HepG2 (cell line): ENCODE measurements around the gene HSP90AB1. TPM values are rescaled to one million over a fixed set of nuclear protein-coding genes. Genes with fewer than 3 reads are reported as not detected.

Experiments used
- BCL6 ChIP-seq: IDR thresholded peaks from 2 replicates; pipeline ENCODE4 v1.6.1; 2016; ENCODE audit warnings: missing genetic modification reagents, missing compliant biosample characterization
- KDM3A ChIP-seq: IDR thresholded peaks from 2 replicates; pipeline ENCODE4 v1.6.1; 2018; ENCODE audit warnings: low read depth, missing compliant biosample characterization
- LCORL ChIP-seq, 2 experiments: fragments of 450-650 bp in 1 of 2; sonication (generic) in 1 of 2; formaldehyde crosslinking in 1 of 2; IDR thresholded peaks; 2 replicates each; pipeline versions ENCODE4 v1.5.0 to v1.6.1; 2017 to 2020; ENCODE audit warnings: antibody characterized with exemption in 1 of 2, missing genetic modification reagents in 1 of 2
- SMAD9 ChIP-seq: sonication (generic); formaldehyde crosslinking; IDR thresholded peaks from 2 replicates; pipeline ENCODE4 v1.5.1; 2020; ENCODE audit warnings: mild to moderate bottlenecking, missing genetic modification reagents
- TGIF2 ChIP-seq: IDR thresholded peaks from 2 replicates; pipeline ENCODE4 v1.6.1; 2016; ENCODE audit warnings: control low read depth, missing compliant biosample characterization
- ZNF468 ChIP-seq: sonication (generic); formaldehyde crosslinking; IDR thresholded peaks from 2 replicates; pipeline ENCODE4 v1.8.0; 2022; ENCODE audit warnings: mild to moderate bottlenecking, moderate library complexity, missing genetic modification reagents
- ZNF615 ChIP-seq: sonication (generic); formaldehyde crosslinking; IDR thresholded peaks from 2 replicates; pipeline ENCODE4 v1.5.0; 2020; ENCODE audit warnings: mild to moderate bottlenecking, missing genetic modification reagents, borderline replicate concordance
- ZNF619 ChIP-seq: sonication (generic); formaldehyde crosslinking; IDR thresholded peaks from 2 replicates; pipeline ENCODE4 v1.4.0; 2020; ENCODE audit warnings: mild to moderate bottlenecking, missing genetic modification reagents
- ZNF644 ChIP-seq: IDR thresholded peaks from 2 replicates; pipeline ENCODE4 v1.6.1; 2016; ENCODE audit warnings: low read depth
- ZNF83 ChIP-seq: sonication (generic); formaldehyde crosslinking; IDR thresholded peaks from 2 replicates; pipeline ENCODE4 v1.4.0; 2020; ENCODE audit warnings: missing genetic modification reagents, mild to moderate bottlenecking, borderline replicate concordance
- polyA plus RNA-seq, 8 experiments: library from polyadenylated mRNA; depleted of rRNA in 3 of 8; stranded (reverse) in 7 of 8; unstranded in 1 of 8; fragments of >200 nt; fragmentation: Illumina TruSeq in 4 of 8; extraction: Trizol in 4 of 8; gene quantifications; 2 replicates each; pipeline versions ENCODE4 v1.2.1 to v1.2.3, GENCODE V29; 2011 to 2016; ENCODE audit warnings: low read depth in 4 of 8, missing spikeins in 1 of 8, mixed read lengths in 1 of 8; ENCODE audit not compliant: insufficient read depth in 1 of 8
- total RNA-seq, 5 experiments: library from RNA; depleted of rRNA; stranded (reverse); fragments of >200 nt; fragmentation: Illumina TruSeq; extraction: Trizol; gene quantifications; 2 replicates each; pipeline ENCODE4 v1.2.3, GENCODE V29; 2016; ENCODE audit warnings: low read depth in 1 of 5
- TF ChIP-seq, protein P1 (sequence below): sonication (generic); formaldehyde crosslinking; IDR thresholded peaks from 2 replicates; pipeline ENCODE4 v1.8.1; 2023; ENCODE audit warnings: mild to moderate bottlenecking, missing genetic modification reagents, borderline replicate concordance
- TF ChIP-seq, protein P2 (sequence below): sonication (generic); formaldehyde crosslinking; IDR thresholded peaks from 2 replicates; pipeline ENCODE4 v1.5.0; 2020; ENCODE audit warnings: missing genetic modification reagents
- TF ChIP-seq, protein P3 (sequence below): sonication (generic); formaldehyde crosslinking; IDR thresholded peaks from one replicate; pipeline ENCODE4 v1.5.1; 2020; ENCODE audit warnings: mild to moderate bottlenecking, missing genetic modification reagents; ENCODE audit errors: not compliant biosample characterization
- TF ChIP-seq, protein P4 (sequence below): sonication (generic); formaldehyde crosslinking; IDR thresholded peaks from 2 replicates; pipeline ENCODE4 v1.4.0; 2020; ENCODE audit warnings: missing genetic modification reagents, mild to moderate bottlenecking, borderline replicate concordance

Gene HSP90AB1
- total and polyA plus RNA-seq, 2 of the 13 experiments (the other 11 are each of a cell fraction or from before 2014, with no cell fraction given), result 1,325 to 1,472 TPM

DNA sequence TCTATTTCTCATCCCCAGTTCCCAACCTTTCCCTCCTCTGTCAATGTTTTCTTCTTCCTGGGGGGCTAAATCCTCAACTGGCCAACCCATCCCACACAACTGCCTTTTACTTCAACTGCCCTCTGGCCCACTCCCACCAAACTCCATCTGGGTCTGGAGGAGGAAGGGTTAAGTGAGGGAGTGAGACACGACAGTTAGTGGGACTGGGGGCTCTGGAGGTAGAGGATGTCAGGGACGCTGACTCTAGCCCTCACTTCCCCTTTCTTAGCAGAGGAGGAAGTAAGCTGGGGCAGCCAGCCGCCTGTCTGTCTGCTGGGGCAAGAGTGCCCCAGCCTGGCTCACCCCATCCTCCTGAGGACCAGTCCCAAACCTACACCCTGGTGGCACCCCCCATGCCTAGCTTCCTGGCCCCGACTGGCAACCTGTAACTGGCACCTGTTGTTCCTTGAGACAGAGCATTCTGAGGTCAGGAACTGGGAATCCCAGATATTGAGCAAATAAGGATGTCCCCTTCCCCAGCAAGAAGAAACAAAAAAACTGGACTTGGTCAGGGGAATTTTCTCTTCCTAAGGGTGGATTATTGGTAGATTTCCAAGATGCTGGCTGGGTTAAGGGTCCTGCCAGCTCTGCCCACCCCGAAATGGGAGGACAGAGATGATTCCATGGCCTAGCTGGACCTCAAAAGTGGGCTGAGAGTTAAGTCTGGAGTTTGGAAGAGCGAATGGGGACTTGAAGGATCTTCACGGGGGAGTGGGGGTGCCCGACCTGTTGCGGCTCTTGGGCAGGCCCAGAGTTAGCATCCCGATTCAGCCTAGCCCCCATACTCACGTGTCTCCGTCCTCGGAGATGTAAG, 17.5 kb downstream of the HSP90AB1 start (continued):
- no peak for TF ChIP-seq KDM3A (CRISPR knock-in tag)
- TF ChIP-seq ZNF83, result no peak
- TF ChIP-seq SMAD9 (CRISPR knock-in tag), result no peak
- TF ChIP-seq TGIF2, result no peak; the same call in 1 of the 2 replicates
- TF ChIP-seq BCL6 (CRISPR knock-in tag), result no peak
- TF ChIP-seq, protein P1, sequence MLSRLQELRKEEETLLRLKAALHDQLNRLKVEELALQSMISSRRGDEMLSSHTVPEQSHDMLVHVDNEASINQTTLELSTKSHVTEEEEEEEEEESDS (CRISPR knock-in tag), result no peak
- TF ChIP-seq, protein P2, sequence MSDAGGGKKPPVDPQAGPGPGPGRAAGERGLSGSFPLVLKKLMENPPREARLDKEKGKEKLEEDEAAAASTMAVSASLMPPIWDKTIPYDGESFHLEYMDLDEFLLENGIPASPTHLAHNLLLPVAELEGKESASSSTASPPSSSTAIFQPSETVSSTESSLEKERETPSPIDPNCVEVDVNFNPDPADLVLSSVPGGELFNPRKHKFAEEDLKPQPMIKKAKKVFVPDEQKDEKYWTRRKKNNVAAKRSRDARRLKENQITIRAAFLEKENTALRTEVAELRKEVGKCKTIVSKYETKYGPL (CRISPR knock-in tag), result no peak
- no peak for TF ChIP-seq LCORL (IDR thresholded peaks at IDR 0.05)
- TF ChIP-seq LCORL (CRISPR knock-in tag; IDR thresholded peaks at IDR 0.05), result 0 out of 2 replicates have a peak, but pooled peaks have one; percentile 39
- TF ChIP-seq, protein P3, sequence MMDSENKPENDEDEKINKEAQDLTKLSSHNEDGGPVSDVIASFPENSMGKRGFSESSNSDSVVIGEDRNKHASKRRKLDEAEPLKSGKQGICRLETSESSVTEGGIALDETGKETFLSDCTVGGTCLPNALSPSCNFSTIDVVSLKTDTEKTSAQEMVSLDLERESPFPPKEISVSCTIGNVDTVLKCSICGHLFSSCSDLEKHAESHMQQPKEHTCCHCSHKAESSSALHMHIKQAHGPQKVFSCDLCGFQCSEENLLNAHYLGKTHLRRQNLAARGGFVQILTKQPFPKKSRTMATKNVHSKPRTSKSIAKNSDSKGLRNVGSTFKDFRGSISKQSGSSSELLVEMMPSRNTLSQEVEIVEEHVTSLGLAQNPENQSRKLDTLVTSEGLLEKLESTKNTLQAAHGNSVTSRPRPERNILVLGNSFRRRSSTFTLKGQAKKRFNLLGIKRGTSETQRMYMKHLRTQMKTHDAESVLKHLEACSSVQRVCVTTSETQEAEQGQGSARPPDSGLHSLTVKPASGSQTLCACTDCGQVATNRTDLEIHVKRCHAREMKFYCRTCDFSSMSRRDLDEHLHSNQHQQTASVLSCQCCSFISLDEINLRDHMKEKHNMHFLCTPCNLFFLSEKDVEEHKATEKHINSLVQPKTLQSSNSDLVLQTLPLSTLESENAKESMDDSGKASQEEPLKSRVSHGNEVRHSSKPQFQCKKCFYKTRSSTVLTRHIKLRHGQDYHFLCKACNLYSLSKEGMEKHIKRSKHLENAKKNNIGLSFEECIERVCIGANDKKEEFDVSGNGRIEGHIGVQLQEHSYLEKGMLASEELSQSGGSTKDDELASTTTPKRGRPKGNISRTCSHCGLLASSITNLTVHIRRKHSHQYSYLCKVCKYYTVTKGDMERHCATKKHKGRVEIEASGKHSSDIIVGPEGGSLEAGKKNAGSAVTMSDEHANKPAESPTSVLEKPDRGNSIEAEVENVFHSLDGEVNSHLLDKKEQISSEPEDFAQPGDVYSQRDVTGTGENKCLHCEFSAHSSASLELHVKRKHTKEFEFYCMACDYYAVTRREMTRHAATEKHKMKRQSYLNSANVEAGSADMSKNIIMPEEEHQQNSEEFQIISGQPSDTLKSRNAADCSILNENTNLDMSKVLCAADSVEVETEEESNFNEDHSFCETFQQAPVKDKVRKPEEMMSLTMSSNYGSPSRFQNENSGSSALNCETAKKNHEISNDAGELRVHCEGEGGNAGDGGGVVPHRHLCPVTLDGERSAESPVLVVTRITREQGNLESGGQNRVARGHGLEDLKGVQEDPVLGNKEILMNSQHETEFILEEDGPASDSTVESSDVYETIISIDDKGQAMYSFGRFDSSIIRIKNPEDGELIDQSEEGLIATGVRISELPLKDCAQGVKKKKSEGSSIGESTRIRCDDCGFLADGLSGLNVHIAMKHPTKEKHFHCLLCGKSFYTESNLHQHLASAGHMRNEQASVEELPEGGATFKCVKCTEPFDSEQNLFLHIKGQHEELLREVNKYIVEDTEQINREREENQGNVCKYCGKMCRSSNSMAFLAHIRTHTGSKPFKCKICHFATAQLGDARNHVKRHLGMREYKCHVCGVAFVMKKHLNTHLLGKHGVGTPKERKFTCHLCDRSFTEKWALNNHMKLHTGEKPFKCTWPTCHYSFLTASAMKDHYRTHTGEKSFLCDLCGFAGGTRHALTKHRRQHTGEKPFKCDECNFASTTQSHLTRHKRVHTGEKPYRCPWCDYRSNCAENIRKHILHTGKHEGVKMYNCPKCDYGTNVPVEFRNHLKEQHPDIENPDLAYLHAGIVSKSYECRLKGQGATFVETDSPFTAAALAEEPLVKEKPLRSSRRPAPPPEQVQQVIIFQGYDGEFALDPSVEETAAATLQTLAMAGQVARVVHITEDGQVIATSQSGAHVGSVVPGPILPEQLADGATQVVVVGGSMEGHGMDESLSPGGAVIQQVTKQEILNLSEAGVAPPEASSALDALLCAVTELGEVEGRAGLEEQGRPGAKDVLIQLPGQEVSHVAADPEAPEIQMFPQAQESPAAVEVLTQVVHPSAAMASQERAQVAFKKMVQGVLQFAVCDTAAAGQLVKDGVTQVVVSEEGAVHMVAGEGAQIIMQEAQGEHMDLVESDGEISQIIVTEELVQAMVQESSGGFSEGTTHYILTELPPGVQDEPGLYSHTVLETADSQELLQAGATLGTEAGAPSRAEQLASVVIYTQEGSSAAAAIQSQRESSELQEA, result no peak
- no peak for TF ChIP-seq ZNF644
- TF ChIP-seq, protein P4, sequence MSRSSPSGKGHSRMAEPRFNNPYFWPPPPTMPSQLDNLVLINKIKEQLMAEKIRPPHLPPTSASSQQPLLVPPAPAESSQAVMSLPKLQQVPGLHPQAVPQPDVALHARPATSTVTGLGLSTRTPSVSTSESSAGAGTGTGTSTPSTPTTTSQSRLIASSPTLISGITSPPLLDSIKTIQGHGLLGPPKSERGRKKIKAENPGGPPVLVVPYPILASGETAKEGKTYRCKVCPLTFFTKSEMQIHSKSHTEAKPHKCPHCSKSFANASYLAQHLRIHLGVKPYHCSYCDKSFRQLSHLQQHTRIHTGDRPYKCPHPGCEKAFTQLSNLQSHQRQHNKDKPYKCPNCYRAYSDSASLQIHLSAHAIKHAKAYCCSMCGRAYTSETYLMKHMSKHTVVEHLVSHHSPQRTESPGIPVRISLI (CRISPR knock-in tag), result no peak
- TF ChIP-seq ZNF468 (CRISPR knock-in tag), result peak; percentile 71; the same call in 1 of the 2 replicates
- no peak for TF ChIP-seq ZNF619 (CRISPR knock-in tag)
- TF ChIP-seq ZNF615 (CRISPR knock-in tag), result no peak
